ENCODE results near the gene LRTM2.

DNA sequence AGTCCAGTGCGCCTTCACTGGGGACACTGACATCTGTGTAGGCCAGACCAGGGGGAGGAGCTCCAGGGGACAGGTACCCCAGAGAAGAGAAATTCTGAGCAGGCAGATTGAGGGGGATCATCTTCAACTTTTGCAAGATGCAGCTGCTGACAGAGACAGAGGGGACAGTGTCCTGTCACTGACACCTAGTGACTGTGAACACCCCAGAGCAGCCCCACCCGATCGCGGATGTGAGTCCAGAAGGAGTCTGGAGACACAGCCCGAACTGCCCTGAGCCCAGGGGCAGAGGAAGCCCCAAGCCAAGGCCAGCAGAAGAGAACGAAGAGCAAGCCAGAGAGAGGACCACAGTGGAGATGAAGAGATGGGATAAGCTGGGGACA is 21.7 kb upstream of the LRTM2 start:
- TF ChIP-seq, protein P1, sequence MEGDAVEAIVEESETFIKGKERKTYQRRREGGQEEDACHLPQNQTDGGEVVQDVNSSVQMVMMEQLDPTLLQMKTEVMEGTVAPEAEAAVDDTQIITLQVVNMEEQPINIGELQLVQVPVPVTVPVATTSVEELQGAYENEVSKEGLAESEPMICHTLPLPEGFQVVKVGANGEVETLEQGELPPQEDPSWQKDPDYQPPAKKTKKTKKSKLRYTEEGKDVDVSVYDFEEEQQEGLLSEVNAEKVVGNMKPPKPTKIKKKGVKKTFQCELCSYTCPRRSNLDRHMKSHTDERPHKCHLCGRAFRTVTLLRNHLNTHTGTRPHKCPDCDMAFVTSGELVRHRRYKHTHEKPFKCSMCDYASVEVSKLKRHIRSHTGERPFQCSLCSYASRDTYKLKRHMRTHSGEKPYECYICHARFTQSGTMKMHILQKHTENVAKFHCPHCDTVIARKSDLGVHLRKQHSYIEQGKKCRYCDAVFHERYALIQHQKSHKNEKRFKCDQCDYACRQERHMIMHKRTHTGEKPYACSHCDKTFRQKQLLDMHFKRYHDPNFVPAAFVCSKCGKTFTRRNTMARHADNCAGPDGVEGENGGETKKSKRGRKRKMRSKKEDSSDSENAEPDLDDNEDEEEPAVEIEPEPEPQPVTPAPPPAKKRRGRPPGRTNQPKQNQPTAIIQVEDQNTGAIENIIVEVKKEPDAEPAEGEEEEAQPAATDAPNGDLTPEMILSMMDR (optimal IDR thresholded peaks at IDR 0.05 in 1 of 3, IDR thresholded peaks at IDR 0.05 in 1 of 3, conservative IDR thresholded peaks at IDR 0.05 in 1 of 3; ENCODE audit: extremely low read depth in 1 of 3, insufficient read depth in 2 of 3, low read length in 3 of 3), result no peak
- no peak for TF ChIP-seq EZH2 (IDR thresholded peaks at IDR 0.05; ENCODE audit: low read length)
